HepG2 (cell line): Measurements from ENCODE around the gene MYCBP2. TPM values are rescaled to one million over a fixed set of nuclear protein-coding genes. Genes with fewer than 3 reads are reported as not detected.

Source experiments
- ARNT2 ChIP-seq: sonication (generic); formaldehyde crosslinking; IDR thresholded peaks from 2 replicates; pipeline ENCODE4 v1.8.0; 2022; ENCODE audit warnings: mild to moderate bottlenecking, low read depth, missing genetic modification reagents, moderate library complexity
- ATF1 ChIP-seq: IDR thresholded peaks from 2 replicates; pipeline ENCODE4 v1.6.1; 2016; ENCODE audit warnings: mild to moderate bottlenecking, control low read depth
- GMEB2 ChIP-seq: IDR thresholded peaks from 2 replicates; pipeline ENCODE4 v1.6.1; 2016; ENCODE audit warnings: missing biosample characterization, missing genetic modification reagents, low read depth
- HMGXB4 ChIP-seq, 2 experiments: sonication (generic) in 1 of 2; formaldehyde crosslinking in 1 of 2; IDR thresholded peaks; 2 replicates each; pipeline versions ENCODE4 v1.4.0 to v1.6.1; 2018 to 2020; ENCODE audit warnings: missing genetic modification reagents in 2 of 2, borderline replicate concordance in 1 of 2, low read depth in 1 of 2, mild to moderate bottlenecking in 1 of 2, missing biosample characterization in 1 of 2
- HOXA3 ChIP-seq: sonication (generic); formaldehyde crosslinking; IDR thresholded peaks from 2 replicates; pipeline ENCODE4 v1.5.0; 2020; ENCODE audit warnings: missing genetic modification reagents
- MAFF ChIP-seq: IDR thresholded peaks from 2 replicates; pipeline ENCODE4 v1.6.1; 2011; ENCODE audit warnings: low read depth, low read length, improper control_type of control experiment
- MAZ ChIP-seq, 2 experiments: sonication (generic) in 1 of 2; formaldehyde crosslinking in 1 of 2; IDR thresholded peaks; 2 replicates each; pipeline versions ENCODE4 v1.5.0 to v1.6.1; 2012 to 2020; ENCODE audit warnings: low read depth in 2 of 2, mild to moderate bottlenecking in 2 of 2, borderline replicate concordance in 1 of 2, improper control_type of control experiment in 1 of 2, low read length in 1 of 2, missing genetic modification reagents in 1 of 2, moderate library complexity in 1 of 2
- MYC ChIP-seq: sonication (generic); formaldehyde crosslinking; IDR thresholded peaks from 2 replicates; pipeline ENCODE4 v1.9.0; 2021; ENCODE audit warnings: missing genetic modification reagents, borderline replicate concordance
- NFIB ChIP-seq: sonication (generic); formaldehyde crosslinking; IDR thresholded peaks from 2 replicates; pipeline ENCODE4 v1.9.0; 2021; ENCODE audit warnings: missing genetic modification reagents, mild to moderate bottlenecking, borderline replicate concordance
- PCBP1 ChIP-seq: fragments of 200-400 bp; formaldehyde crosslinking; IDR thresholded peaks from 2 replicates; pipeline ENCODE4 v1.6.1; 2017; ENCODE audit warnings: mild to moderate bottlenecking, low read depth, low read length, borderline replicate concordance
- POLR2G ChIP-seq: fragments of 200-400 bp; formaldehyde crosslinking; IDR thresholded peaks from 2 replicates; pipeline ENCODE4 v1.6.1; 2018; ENCODE audit warnings: mild to moderate bottlenecking, low read depth, low read length, moderate library complexity
- RAD21 ChIP-seq: fragments of 450-650 bp; formaldehyde crosslinking; IDR thresholded peaks from 2 replicates; pipeline ENCODE4 v1.5.0; 2020; ENCODE audit warnings: mild to moderate bottlenecking
- RARG ChIP-seq: sonication (generic); formaldehyde crosslinking; IDR thresholded peaks from 2 replicates; pipeline ENCODE4 v1.4.0; 2020; ENCODE audit warnings: low read depth, mild to moderate bottlenecking, missing genetic modification reagents
- SIN3A ChIP-seq: IDR thresholded peaks from 2 replicates; pipeline ENCODE4 v1.6.1; 2011; ENCODE audit warnings: low read depth, mild to moderate bottlenecking, control low read depth, low read length, borderline replicate concordance
- SP5 ChIP-seq: IDR thresholded peaks from 2 replicates; pipeline ENCODE4 v1.6.1; 2016; ENCODE audit warnings: low read depth, borderline replicate concordance
- STAG1 ChIP-seq: sonication (generic); formaldehyde crosslinking; IDR thresholded peaks from 2 replicates; pipeline ENCODE4 v1.4.0; 2020; ENCODE audit warnings: missing genetic modification reagents
- U2AF2 ChIP-seq: fragments of 200-400 bp; formaldehyde crosslinking; IDR thresholded peaks from 2 replicates; pipeline ENCODE4 v1.6.1; 2017; ENCODE audit warnings: low read depth, mild to moderate bottlenecking, low read length
- ZBTB14 ChIP-seq: sonication (generic); formaldehyde crosslinking; IDR thresholded peaks from 2 replicates; pipeline ENCODE4 v1.4.0; 2020; ENCODE audit warnings: missing genetic modification reagents
- ZBTB43 ChIP-seq: sonication (generic); formaldehyde crosslinking; conservative IDR thresholded peaks from 2 replicates; pipeline ENCODE4 v1.4.0; 2020; ENCODE audit warnings: missing genetic modification reagents
- ZFX ChIP-seq: sonication (generic); formaldehyde crosslinking; IDR thresholded peaks from 2 replicates; pipeline ENCODE4 v1.4.0; 2020; ENCODE audit warnings: mild to moderate bottlenecking, low read depth, missing genetic modification reagents, moderate library complexity
- ZNF317 ChIP-seq: sonication (generic); formaldehyde crosslinking; IDR thresholded peaks from 2 replicates; pipeline ENCODE4 v1.5.0; 2020; ENCODE audit warnings: mild to moderate bottlenecking, missing genetic modification reagents
- ZNF335 ChIP-seq: sonication (generic); formaldehyde crosslinking; IDR thresholded peaks from 2 replicates; pipeline ENCODE4 v1.4.0; 2020; ENCODE audit warnings: missing genetic modification reagents
- ZNF558 ChIP-seq: sonication (generic); formaldehyde crosslinking; IDR thresholded peaks from 2 replicates; pipeline ENCODE4 v1.9.0; 2022; ENCODE audit warnings: mild to moderate bottlenecking, missing genetic modification reagents, borderline replicate concordance
- polyA plus RNA-seq, 8 experiments: library from polyadenylated mRNA; depleted of rRNA in 3 of 8; stranded (reverse) in 7 of 8; unstranded in 1 of 8; fragments of >200 nt; fragmentation: Illumina TruSeq in 4 of 8; extraction: Trizol in 4 of 8; gene quantifications; 2 replicates each; pipeline versions ENCODE4 v1.2.1 to v1.2.3, GENCODE V29; 2011 to 2016; ENCODE audit warnings: low read depth in 4 of 8, missing spikeins in 1 of 8, mixed read lengths in 1 of 8; ENCODE audit not compliant: insufficient read depth in 1 of 8
- total RNA-seq, 5 experiments: library from RNA; depleted of rRNA; stranded (reverse); fragments of >200 nt; fragmentation: Illumina TruSeq; extraction: Trizol; gene quantifications; 2 replicates each; pipeline ENCODE4 v1.2.3, GENCODE V29; 2016; ENCODE audit warnings: low read depth in 1 of 5

The MYCBP2 gene
- total and polyA plus RNA-seq, 2 of the 13 experiments (the other 11 are each of a cell fraction or from before 2014, with no cell fraction given) = 16.3 to 35.3 TPM

GRCh38 chr13:77026861-77027621 is 299.9 kb downstream of the MYCBP2 start, which contains the start of gene FBXL3 (continued):
- peak; percentile 76; the same call in 1 of the 2 replicates for TF ChIP-seq SIN3A
- TF ChIP-seq ATF1 (CRISPR knock-in tag) = no peak
- peak; percentile 41; the same call in 1 of the 2 replicates for TF ChIP-seq HOXA3 (CRISPR knock-in tag)
- no peak for TF ChIP-seq NFIB (CRISPR knock-in tag)
- 0 out of 2 replicates have a peak, but pooled peaks have one; percentile 36 for TF ChIP-seq ZBTB43 (CRISPR knock-in tag)
- peak; percentile 42; the same call in 1 of the 2 replicates for TF ChIP-seq RAD21
- TF ChIP-seq STAG1 (CRISPR knock-in tag) = no peak
- TF ChIP-seq PCBP1 = no peak
- peak; percentile 77 for TF ChIP-seq ZFX (CRISPR knock-in tag)
- TF ChIP-seq ZNF335 (CRISPR knock-in tag) = peak; percentile 83; the same call in 1 of the 2 replicates
- 0 out of 2 replicates have a peak, but pooled peaks have one; percentile 13 for TF ChIP-seq MYC (CRISPR knock-in tag)
- peak; percentile 95 for TF ChIP-seq ZBTB14 (CRISPR knock-in tag)
- TF ChIP-seq RARG = no peak
- TF ChIP-seq U2AF2 = no peak
- TF ChIP-seq MAZ (IDR thresholded peaks at IDR 0.05; ENCODE audit: borderline replicate concordance, low read depth, low read length) = peak; percentile 71; the same call in 1 of the 2 replicates
- TF ChIP-seq MAZ (CRISPR knock-in tag; IDR thresholded peaks at IDR 0.05; ENCODE audit: low read depth) = no peak; the same call in 1 of the 2 replicates
- no peak for TF ChIP-seq GMEB2 (CRISPR knock-in tag)
- peak; percentile 39; the same call in 1 of the 2 replicates for TF ChIP-seq SP5 (CRISPR knock-in tag)
- peak; percentile 25 to 34; a peak in 1 of 4 replicates for TF ChIP-seq HMGXB4 (CRISPR knock-in tag; IDR thresholded peaks at IDR 0.05; ENCODE audit: borderline replicate concordance in 1 of 2, low read depth in 1 of 2)
- no peak for TF ChIP-seq MAFF
- peak; percentile 39; the same call in 1 of the 2 replicates for TF ChIP-seq ZNF317
- TF ChIP-seq ZNF558 (CRISPR knock-in tag) = no peak
- TF ChIP-seq POLR2G = peak; percentile 89
- TF ChIP-seq ARNT2 (CRISPR knock-in tag) = peak; percentile 39; the same call in 1 of the 2 replicates
